GM21723 (cell line): Measurements from ENCODE around the gene HERPUD2.
"Not testable (repeated sequence)": the region's sequence is repeated elsewhere in the genome, so short reads cannot be mapped to it uniquely, and the experiment has no call there.

ENCODE experiments used
- ATAC-seq: cut with Tn5 transposase; IDR thresholded peaks from one replicate; pipeline ENCODE4 v1.9.1; 2021; ENCODE audit warnings: mild to moderate bottlenecking, moderate library complexity; ENCODE audit not compliant: unreplicated experiment

The HERPUD2 gene

DNA sequence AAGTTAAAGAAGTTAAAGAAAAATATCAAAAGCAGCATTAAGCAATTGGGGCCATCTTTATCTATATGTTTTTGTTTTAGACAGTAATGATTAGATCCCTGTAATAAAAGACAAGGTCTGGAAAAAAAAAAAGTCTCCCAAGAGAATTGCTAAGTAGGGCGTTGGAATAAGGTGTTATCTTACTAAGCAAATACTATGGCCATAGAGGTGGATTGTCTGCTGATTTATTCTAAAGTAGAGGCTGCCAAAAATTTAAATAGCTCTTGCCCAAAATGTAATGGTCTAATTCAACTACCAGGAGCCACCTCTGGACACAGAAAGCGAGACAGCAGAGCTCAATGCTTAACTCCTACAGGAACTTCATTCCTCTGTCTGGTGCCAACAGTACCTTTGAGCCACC, 71.6 kb downstream of the HERPUD2 start:
- ATAC-seq, result no peak

DNA sequence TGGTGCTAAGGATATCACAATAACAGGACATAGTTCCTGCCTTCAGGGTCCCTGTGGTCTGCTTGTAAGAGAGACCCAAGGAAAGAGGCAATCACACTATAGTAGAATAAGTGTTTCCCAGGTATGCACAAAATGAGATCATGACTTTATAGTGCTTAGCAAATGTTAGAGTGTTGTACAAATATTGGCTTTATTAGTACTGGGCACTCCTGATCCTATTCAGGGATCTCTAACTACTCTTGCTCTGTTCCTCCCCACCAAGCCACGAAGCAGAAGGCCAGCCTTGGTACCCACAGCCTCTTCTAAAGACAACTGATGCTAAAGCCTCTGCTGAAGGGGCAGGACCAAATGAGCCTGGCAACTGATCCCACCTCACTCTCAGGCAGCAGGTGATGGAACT, 75.1 kb downstream of the HERPUD2 start:
- no peak for ATAC-seq

DNA sequence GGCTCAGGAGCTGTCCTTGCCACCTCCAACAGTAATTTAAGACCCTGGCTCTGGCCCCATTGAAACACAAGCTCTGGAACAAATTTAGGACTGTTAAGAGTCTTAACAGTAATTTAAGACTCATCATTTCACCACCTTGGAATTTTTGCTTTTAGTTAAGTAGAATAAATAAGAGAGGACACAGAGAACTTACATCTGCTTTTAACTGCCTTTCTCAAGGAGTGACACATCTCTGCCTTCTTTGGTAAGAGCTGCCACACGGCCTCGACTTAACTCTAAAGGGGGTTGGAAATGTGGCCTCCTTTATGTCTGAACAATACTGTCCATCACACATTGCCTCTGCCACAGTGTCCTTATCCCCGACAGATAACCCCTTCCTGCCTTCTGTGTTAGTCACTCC, 77.9 kb downstream of the HERPUD2 start:
- no peak for ATAC-seq

DNA sequence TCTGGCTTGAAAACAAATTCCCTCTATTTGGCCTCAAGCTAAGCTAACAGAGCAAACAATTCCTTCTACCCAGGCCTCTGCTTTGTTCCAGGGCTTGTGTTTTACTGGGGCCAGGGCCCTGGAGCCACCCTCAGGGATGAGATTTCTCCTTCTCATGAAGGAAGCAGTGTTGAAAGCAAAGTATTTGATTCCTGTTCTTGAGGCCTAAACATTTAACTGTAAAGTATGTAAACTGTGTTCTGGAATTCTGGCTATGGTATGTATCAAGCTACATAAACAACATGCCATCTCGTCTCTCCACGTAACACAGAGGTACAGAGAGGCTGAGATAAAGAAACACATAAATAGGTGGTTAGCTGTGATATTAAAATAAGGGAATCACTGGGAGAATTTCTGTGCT, 81.8 kb downstream of the HERPUD2 start:
- ATAC-seq, result no peak

DNA sequence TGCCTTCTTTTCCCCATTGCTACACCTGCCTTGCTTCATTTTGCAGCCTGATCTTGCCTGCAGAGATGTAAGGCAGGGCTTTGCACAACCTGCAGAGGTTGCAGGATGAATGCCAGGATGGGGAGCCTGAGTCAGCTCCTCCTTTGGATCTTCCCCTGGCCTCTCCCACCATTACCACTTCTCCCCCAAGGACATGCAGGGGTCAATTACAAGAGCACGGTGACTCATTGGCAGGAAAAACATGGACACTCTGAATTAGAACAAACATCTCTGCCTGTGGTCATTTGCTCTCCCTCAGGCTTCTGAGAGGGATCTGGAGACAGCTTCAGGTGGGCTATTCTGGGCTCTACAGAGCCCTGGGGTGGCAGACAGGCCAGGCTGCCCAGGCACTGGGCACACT, 89.2 kb downstream of the HERPUD2 start:
- no peak for ATAC-seq

DNA sequence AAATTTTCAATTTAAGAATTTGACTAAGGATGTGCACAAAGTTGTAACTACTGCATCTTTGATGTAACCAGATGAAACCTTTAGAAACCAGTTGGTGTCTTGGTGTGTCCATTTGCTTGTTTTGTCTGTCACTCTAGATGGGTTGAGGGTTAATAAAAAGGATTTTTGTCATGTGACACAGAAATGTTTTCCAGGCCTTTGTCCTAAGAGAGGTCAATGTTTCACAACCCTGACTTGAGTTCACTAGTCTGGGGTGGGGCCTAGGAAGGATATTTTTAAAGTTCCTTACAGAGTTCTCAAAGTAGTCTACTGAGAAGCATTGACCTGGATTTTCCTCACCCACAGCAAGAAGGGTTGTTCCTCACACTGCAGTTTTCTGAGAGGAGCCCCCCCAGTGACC, 90.3 kb downstream of the HERPUD2 start:
- ATAC-seq, result no peak

DNA sequence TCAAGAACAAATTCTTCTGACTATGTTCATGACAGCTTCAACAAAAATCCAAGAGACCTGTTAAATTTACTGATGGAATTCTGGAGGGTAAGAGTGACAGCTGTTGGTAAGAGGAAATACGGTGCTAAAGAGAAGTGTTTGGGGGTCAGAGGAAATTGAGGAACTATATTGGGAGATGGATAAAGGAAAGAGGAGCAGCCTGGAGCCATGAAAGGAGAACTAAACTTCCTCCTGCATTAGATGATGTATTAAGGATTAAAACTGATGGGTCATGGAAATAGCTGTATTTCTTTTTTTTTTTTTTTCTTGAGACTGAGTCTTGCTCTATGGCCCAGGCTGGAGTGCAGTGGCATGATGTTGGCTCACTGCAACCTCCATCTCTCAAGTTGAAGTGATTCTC, 95.3 kb downstream of the HERPUD2 start:
- no peak for ATAC-seq

DNA sequence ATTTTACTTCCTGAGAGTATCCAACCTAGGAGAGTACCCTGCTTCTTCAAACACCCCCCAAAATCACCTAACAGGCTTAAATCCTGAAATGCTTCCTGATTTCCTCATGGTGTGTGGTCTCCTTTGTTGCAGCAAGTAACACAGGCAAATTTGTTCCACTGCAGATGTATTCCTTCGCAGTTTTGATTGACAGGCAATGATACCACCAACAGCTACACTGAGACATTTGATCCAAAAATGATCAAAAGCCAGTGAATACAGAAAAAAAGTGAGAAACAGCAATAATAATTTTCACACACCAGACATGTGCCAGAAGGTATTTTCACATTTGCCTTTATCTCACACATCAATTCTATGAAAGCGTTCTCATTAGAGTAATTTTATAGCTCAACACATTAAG, 95.9 kb downstream of the HERPUD2 start:
- ATAC-seq, result no peak

DNA sequence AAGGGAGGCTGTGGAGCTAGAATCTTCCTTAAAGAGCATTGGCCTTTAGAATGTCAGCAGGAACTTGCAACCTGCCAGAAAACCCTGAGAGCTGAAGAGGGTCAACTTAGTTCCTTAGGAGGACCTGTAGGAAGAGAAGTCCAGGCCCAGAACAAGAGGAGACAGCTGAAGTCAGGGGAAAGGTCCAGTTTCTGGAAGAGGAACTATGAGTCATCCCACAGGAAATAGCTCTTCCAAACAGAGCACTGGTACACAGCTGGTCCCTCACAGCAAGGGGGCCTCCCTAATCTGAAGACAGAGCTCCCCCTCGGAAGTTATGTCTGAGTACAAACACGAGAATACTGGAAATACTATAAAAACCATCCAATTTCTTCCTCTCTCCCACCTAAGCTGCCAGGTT, 98.9 kb downstream of the HERPUD2 start:
- no peak for ATAC-seq

DNA sequence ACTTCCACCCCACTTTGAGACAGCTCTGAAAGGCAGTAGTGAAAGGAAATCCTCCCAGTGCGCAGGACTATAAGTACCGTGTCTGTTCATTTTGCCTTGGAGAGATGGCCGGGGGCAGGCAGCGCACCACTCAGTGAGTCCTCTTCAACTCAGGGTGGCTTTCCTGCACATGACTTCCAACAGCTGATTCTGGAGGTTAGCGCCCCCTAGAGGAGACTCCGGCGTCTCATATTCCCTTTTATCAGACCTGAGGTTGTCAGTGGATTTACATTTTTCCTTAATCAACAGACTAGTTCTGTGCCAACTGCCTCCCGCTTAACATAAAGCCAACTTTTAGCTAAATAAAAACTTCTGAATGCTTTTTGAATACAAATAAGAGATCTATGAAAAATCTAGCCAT, 101.0 kb downstream of the HERPUD2 start:
- no peak for ATAC-seq

DNA sequence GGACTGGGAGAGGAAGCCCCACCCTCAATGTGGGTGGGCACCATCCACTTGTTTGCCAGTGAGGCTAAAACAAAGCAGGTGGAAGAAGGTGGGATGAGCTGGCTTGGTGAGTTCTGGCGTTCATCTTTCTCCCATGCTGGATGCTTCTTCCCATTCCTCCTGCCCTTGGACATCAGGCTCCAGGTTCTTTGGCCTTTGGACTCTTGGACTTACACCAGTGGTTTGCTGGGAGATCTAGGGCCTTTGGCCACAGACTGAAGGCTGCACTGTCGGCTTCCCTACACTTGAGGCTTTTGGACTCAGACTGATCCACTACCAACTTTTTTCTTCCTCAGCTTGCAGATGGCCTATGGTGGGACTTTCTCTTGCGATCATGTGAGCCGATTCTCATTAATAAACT, 106.3 kb downstream of the HERPUD2 start:
- no peak for ATAC-seq

DNA sequence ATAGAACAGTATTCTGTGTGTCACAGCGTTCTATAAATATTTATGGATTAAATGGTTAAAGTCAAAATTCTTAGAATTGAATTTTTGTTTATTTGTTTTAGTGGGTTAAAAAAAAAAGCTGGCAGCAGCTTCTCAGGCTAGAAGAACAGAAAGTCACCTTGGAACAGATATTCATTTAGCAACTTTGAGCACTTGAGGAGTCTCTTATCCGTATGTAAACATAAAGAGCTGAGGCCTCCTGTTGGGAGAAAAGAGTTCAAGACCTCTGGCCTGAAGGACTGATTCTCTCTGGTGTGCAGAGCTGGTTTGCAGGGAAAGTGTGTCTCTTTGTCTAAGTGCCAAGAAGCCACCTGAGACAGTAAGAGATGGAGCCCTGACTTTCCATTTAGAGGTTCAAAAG, 109.9 kb downstream of the HERPUD2 start:
- no peak for ATAC-seq

DNA sequence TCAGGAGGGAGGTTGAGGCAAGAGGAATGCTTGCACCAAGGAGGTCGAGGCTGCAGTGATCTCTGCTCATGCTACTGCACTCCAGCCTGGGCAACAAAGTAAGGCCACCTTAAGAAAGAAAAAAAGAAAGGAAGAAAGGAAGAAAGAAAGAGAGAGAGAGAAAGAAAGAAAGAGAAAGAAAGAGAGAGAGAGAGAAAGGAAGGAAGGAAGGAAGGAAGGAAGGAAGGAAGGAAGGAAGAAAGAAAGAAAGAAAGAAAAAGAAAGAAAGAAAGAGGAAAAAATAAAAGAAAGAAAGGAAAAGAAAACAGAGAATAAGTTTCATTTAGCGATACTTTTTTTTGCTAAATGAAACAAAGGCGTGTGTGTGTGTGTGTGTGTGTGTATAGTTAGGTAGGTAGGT, 110.4 kb downstream of the HERPUD2 start:
- not testable (repeated sequence) for ATAC-seq
